GM21360 (cell line): ENCODE measurements around the gene PKMYT1.
A peak's percentile ranks its signal among the peaks of the same experiment; 100 is the strongest.

Experiments used
- ATAC-seq: cut with Tn5 transposase; IDR thresholded peaks from one replicate; pipeline ENCODE4 v1.9.1; 2021; ENCODE audit warnings: mild to moderate bottlenecking, moderate library complexity; ENCODE audit not compliant: unreplicated experiment

Gene PKMYT1

GRCh38 chr16:2980227-2981176 is at the start of gene PKMYT1:
Gene PKMYT1, minus strand, starts transcription at chr16:2980446. Its CDS starts 789 bp downstream, at chr16:2979657.
- peak; percentile 50 for ATAC-seq

- ATAC-seq, result no peak
Observed at GRCh38 chr16:3029491-3030221, 49.4 kb upstream of the PKMYT1 start.

- no peak for ATAC-seq
Observed at GRCh38 chr16:3028716-3029319, 48.6 kb upstream of the PKMYT1 start.

GRCh38 chr16:3027983-3028715 is 47.9 kb upstream of the PKMYT1 start:
- no peak for ATAC-seq

GRCh38 chr16:3027489-3027795 is 47.2 kb upstream of the PKMYT1 start:
- no peak for ATAC-seq

GRCh38 chr16:3026609-3027488 is 46.6 kb upstream of the PKMYT1 start:
- no peak for ATAC-seq

GRCh38 chr16:3026003-3026378 is 45.7 kb upstream of the PKMYT1 start:
- ATAC-seq, result no peak

GRCh38 chr16:3025032-3026002 is 45.1 kb upstream of the PKMYT1 start:
- ATAC-seq, result no peak

- ATAC-seq, result peak; percentile 56
Observed at GRCh38 chr16:3023669-3024478, 43.6 kb upstream of the PKMYT1 start, which contains the start of the genes HCFC1R1 and THOC6. Gene HCFC1R1, minus strand, starts transcription at chr16:3023942. Its CDS starts 1 bp downstream, at chr16:3023941. Gene THOC6, plus strand, starts transcription at chr16:3024035. Its CDS starts 292 bp downstream, at chr16:3024327.

GRCh38 chr16:3023415-3023668 is 43.1 kb upstream of the PKMYT1 start:
- no peak for ATAC-seq

GRCh38 chr16:3022684-3023414 is 42.6 kb upstream of the PKMYT1 start:
- ATAC-seq, result no peak

- ATAC-seq, result no peak
Observed at GRCh38 chr16:3022208-3022683, 42.0 kb upstream of the PKMYT1 start.

GRCh38 chr16:3021449-3022207 is 41.4 kb upstream of the PKMYT1 start:
- no peak for ATAC-seq

GRCh38 chr16:3020604-3021448 is 40.6 kb upstream of the PKMYT1 start:
- ATAC-seq, result no peak

- no peak for ATAC-seq
Observed at GRCh38 chr16:3020247-3020603, 40.0 kb upstream of the PKMYT1 start, which contains the start of gene TNFRSF12A. Gene TNFRSF12A, plus strand, starts transcription at chr16:3020368. Its CDS starts 30 bp downstream, at chr16:3020398.
